NCI-H146 treated with DMSO at 0.1 percent for 48 hours (cell line): ENCODE data around the gene PKN1.
"Not testable (repeated sequence)": the region's sequence is repeated elsewhere in the genome, so short reads cannot be mapped to it uniquely, and the experiment has no call there.

Source experiments
- DNase-seq: peaks from one replicate; lab custom pipeline; 2025; ENCODE audit not compliant: unreplicated experiment; lab: John Stamatoyannopoulos, UW

Gene PKN1

DNA sequence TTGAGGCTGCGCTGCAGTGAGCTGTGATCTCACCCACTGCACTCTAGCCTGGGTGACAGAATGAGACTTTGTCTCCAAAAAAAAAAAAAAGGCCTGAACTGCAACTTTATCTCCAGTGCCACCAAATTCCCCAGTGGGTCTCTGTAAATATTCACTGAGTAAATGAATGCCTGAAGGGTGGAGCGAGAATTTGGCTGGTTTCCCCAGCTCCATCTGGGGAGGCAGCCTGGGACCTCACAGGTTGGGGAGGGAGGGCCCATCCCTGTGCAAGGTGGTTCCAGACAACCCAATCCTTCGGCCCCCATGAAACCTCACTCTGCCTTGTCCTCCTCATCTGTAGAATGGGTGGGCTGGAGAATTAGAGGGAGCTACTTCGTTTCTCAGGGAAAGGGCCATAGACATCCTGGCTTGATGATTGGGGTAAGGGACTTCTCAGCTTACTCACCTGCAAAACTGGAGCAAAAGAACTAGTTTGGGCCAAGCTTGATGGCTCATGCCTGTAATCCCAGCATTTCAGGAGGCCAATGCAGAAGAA lies 4.2 kb upstream of the PKN1 start:
- no peak for DNase-seq

DNA sequence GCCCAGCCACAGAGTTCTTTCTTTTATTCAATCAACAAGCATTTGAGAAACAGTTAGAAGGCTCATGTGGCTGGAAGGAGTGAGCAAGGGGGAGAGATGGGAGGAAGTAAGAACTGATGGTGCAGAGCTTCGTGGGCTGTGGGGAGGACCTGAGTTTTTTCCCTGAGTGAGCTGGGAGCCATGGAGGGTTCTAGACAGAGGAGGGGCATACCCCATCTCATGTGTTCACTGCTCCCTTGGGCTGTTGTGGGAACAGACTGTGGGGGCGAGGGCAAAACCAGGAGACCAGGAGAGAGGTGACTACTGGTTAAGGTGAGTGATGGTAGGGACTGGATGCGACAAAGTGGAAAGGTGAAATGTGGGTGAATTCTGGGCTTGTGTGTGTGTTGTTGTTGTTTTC lies 2.4 kb upstream of the PKN1 start:
- no peak for DNase-seq

DNA sequence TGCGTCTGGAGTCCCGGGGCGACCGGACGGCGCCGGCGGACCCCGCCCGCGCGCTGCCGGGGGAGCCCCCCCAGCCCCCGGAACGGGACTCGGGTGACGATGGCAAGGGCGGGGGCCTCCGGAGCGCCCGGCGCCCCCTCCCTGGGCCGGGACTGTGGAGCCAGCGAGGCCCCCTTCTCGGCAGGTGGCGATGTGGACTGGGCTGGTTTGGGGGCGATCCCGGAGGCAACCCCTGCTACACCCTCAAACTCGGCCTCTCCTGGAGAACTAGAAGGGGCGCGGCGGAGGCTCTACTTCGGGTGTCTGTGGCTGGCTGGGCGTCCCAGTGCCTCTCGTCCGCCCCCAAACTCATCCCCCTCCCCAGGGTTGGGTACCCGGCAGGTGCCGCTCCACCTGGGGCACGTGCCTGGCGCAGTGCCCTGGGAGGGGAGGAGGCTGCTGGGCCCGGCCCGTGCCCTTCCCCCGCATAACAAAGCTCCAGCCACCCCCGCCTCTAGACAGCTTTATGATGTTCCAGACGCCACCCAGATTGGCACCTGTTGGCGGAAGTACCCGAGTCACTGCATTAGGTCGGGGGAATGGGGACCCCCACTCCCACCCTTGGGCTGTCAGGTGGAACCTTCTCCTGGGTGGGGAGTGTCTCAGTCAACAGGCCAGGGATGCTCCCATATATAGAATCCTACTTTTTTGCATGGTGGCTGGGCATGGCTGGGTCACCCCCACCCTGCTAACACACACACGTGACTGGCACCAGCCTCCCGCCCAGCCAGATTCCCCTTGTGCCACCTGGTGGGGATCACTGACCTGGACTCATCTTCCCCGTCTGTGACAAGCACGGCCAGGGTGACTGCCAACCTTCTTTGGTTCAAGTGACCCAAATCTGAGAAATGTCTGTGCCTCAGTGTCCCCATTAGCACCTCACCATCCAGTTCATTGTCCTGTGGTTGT lies 722 bp downstream of the PKN1 start:
- DNase-seq = peak; percentile 30

DNA sequence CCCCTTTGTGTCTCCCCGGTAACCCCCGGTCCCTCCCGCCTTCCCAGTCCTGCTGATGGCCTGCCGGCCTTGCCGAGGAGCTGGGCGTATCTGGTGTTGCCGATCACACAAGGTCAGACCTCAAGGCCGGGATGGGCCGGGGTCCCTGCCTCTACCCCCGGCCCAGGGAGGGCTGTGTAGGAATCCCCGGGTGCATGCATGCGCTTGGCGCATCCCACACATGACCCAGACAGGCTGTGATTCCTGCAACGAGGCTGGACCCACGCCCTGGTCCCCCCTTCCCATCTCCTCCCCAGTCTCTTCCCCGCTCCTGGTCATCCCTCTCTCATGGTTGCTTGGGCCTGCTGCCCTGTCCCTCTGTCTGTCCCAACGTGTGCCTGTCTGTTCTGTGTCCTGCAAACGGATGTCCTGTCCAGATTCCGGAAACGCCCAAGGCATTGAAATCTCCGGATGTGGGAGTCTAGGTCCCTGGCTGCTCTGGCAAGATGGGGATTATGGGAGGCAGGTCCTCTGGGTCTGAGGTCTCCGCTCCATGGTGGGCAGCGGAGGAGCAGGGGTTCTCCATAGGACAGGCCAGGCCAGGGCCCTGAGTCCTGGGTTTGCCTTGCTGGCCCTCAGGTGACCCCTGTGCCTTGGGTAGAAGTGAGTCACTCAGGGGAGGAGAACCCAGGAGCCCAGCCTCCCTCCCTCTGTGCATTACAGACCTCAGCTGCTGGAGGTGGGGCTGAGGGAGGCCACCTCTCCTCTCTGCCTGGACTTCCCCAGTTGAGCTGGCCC lies 1.6 kb downstream of the PKN1 start:
- DNase-seq = no peak

DNA sequence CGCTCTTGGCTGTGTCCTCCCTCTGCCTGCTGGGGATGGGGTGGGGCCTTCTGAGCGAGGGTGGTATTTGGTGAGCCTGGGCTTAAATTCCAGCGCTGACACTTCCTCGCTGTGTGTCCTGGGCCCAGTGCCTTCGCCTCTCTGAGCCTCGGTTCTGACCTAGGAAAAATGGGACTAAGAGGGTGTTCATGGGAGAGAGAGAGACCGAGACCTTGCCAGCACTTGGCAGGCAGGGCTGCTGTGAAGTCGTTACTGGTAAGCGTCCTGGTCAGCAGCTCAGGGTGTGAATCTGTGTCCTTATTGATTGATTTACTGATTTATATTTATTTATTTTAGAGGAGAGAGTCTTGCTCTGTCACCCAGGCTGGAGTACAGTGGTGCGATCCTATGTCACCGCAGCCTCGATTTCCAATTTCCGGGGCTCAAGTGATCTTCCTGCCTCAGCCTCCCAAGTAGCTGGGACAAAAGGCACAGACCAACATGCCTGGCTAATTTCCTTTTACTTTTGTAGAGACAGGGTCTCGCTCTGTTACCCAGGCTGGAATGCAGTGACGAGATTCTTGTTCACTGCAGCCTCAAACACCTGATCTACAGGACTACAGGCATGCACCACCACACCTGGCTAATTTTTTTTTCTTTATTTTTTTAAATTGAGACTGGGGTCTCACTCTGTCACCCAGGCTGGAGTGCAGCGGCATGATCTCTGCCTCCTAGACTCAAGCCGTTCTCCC lies 2.4 kb downstream of the PKN1 start:
- no peak for DNase-seq

DNA sequence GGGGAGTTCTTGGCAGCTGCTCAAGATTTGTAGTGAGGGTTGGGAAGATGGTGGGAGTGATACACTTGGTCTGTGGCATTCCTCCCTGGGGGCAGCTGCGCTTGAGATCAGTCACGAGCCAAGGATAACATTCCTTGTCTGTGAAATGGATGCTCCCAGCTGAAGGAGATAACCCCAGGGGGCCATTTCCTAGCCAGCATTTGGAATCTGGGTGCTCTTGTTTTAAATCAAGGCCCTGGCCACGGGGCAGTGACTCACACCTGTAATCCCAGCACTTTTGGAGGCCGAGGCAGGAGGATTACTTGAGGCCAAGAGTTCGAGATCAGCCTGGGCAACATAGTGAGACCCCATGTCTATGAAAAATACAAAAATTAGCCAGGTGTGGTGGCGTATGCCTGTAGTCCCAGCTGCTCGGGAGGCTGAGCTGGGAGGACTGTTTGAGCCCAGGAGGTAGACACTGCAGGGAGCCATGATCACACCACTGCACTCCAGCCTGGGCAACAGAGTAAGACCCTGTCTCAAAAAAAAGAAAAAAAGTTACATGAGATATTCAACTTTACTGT lies 4.6 kb downstream of the PKN1 start:
- DNase-seq = no peak

DNA sequence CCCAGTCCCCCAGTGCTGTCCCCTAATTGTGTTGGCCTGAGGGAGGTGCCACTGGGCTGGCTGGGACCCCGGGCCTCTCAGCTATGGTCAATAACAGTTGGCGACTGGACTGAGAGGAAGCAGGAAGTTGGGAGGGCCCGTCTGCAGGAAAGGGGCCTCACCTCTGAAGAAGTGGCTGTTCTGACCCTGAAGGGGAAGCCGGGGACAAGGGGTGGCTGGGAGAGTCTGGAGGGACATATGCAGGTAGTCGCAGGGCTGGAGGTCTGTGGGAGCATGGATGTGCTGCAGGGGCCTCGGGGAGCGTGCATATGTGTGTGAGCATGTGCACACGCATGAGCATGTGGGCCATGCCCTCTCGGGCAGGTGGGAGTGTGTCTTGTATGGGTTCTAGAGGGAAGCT lies 5.9 kb downstream of the PKN1 start:
- DNase-seq = no peak

DNA sequence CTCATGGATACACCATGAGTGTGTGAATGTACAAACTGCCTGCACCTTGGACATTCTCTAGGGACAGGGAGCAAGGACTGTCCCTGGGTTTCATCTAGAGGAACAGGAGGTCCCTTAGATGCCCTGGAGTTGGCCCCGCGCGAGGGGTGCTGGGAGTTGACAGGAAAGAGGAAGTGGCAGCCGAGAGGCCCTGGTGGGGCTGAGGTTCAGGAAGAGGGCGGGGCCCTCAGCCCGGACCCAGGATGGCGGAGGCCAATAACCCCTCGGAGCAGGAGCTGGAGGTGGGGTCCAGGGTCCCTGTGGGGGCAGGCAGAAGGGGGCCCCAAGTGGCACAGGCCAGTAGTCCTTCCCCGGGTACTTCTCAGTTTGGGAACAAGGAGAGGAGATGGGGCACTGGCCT lies 6.9 kb downstream of the PKN1 start:
- DNase-seq = no peak

DNA sequence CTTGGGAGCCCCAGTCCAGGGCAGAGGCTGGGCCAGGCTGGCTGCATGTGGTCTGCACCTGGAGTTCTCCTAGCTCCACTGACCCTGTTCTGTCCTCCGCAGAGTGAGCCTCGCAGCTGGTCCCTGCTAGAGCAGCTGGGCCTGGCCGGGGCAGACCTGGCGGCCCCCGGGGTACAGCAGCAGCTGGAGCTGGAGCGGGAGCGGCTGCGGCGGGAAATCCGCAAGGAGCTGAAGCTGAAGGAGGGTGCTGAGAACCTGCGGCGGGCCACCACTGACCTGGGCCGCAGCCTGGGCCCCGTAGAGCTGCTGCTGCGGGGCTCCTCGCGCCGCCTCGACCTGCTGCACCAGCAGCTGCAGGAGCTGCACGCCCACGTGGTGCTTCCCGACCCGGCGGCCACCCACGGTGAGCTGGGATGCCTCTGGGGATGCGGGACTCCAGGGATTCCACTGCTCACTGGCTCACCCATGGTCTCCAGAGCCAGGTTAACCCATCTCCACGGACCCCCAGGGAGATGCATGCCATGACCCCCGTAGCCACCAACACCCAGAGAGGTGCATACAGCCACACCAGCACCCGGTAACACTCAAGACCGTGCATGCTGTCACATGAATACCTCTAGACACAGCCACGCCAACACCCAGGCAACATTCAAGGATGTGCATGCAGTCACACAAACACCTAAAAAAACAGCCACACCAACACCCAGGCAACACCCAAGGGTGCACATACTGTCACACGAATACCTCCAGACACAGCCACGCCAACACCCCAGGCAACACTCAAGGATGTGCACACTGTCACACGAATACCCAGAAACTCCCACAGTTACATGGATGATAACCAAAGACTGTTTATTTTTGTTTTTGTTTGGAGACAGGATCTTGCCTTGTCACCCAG lies 8.2 kb downstream of the PKN1 start:
- no peak for DNase-seq

DNA sequence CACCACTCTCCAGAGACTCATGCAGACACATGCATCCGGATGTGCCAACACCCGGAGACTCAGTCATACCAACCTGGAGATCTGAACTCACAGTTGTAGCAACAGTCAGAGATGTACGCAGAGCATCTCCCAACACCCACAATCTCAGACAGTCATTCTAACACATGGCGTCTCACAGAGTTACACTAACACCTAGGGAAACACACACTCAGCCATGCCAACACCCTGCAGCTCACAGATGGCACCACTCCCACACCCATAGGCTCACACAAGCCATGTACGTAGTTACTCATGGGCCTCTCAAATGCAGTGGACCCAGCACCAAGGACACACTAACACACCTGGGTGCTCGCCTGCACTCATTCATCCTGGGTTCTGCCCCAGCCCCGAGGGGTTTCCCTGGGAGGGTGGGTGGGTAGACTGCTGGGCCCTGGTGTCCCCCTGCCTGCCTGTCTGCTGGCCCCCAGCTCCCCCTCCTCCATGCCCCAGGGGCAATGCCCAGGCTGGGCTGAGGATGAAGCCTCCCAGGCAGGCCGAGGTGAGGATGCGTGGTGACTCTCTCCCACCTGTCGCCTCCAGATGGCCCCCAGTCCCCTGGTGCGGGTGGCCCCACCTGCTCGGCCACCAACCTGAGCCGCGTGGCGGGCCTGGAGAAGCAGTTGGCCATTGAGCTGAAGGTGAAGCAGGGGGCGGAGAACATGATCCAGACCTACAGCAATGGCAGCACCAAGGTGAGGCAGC lies 10.0 kb downstream of the PKN1 start:
- no peak for DNase-seq

DNA sequence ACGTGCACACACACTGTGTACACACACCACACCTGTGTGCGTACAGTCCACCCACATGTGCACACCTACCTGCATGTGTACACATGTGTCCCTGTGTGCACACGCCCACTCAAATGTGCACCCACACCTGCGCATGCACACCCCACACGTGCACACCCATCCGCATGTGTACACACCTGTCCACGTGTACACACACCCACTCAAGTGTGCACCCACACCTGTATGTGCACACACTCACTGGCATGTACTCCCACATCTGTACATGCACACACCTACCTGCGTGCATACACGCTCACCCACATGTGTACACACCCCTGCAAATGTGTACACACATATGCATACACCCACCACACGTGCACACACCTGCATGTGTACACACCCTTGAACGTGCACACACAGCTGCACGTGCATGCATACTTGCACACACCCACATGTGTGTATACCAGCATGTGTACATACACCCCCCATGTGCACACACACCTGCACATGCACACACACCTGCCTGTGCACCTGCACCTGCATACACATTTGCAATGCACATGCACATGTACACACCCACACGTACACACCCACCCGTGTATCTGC lies 10.6 kb downstream of the PKN1 start:
- DNase-seq = no peak

DNA sequence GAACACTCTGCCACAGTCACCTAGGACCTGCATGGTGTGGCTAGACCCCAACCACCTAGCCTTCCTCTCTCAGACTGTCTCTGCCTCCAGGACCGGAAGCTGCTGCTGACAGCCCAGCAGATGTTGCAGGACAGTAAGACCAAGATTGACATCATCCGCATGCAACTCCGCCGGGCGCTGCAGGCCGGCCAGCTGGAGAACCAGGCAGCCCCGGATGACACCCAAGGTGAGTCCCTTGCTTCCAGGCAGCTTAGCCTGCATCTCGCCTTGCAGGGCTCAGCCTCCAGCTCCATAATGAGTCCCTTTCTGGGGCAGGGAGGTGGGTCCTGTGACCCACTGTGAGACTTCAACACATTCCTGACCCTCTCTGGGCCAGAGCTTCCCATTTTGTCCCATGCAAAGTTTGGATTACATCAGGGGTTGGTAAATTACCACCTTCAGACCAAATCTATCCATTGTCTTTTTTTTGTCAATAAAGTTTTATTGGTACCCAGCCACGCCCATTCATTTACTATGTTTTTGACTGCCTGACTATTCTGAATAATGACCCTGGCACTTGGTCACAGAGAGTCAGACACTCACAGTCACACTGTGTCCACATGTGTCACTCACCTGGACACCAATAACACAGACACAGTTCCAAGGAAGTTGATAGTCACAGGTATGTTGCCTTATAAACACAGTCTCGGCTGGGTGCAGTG lies 13.4 kb downstream of the PKN1 start:
- DNase-seq = no peak

DNA sequence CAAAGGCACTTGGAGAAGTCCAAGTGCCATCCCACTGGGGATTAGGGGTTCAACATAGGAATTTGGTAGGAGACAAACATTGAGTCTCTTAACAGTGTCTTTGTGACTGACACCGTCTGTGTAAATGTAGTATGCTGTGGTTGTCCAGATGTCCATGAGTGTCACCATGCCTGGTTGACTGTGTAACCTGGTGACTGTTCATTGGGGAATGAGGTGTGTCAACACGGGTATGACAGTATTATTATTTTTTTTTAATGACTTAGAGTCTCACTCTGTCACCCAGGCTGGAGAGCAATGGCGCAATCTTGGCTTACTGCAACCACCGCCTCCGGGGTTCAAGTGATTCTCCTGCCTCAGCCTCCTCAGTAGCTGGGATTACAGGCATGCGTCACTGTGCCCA lies 16.2 kb downstream of the PKN1 start:
- DNase-seq = no peak

DNA sequence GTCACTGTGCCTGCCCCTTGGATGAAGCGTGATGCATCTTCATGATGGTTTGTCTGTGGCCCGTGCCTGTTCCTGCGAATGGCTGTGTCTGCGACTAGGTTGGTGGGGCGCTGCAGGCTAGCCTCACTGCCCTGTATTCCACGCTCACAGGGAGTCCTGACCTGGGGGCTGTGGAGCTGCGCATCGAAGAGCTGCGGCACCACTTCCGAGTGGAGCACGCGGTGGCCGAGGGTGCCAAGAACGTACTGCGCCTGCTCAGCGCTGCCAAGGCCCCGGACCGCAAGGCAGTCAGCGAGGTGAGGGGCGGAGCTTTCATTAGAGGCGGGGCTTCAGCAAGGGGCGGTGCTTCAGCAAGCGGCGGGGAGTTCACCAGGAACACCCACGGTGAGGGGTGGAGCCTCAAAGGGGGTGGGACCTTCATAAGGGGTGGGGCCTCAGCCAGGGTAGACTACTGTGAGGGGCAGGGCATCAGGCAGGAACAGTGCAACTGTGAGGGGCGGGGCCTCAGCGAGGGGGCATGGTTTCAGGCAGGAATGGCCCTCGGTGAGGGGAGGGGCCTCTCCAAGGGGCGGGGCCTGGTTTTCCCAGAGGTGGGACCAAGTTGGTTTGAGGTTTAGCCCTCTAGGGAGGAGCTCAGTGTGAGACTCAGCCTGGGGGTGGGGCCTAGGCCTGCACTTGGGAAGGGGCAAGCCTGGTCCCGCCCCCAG lies 17.2 kb downstream of the PKN1 start:
- no peak for DNase-seq

DNA sequence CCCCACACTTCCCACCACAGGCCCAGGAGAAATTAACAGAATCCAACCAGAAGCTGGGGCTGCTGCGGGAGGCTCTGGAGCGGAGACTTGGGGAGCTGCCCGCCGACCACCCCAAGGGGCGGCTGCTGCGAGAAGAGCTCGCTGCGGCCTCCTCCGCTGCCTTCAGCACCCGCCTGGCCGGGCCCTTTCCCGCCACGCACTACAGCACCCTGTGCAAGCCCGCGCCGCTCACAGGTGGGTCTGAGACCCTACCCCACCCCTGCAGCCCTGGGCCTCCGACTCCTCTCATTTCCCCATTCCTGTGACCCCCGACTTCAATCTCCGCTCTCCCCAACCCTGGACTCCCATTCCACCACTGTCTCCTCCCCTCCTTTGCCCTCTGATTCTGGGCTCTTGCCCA lies 17.8 kb downstream of the PKN1 start:
- no peak for DNase-seq

DNA sequence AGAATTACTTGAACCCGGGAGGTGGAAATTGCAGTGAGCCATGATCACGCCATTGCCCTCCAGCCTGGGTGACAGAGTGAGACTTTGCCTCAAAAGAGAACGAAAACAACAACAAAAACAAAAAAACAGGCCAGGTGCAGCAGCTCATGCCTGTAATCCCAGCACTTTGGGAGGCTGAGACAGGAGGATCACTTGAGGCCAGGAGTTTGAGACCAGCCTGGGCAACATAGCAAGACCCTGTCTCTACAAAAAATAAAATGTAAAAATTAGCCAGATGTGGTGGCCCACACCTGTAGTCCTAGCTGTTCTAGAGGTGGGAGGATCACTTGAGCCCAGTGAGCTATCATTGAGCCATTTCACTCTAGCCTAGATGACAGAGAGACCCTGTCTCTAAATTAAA lies 19.2 kb downstream of the PKN1 start:
- not testable (repeated sequence) for DNase-seq

DNA sequence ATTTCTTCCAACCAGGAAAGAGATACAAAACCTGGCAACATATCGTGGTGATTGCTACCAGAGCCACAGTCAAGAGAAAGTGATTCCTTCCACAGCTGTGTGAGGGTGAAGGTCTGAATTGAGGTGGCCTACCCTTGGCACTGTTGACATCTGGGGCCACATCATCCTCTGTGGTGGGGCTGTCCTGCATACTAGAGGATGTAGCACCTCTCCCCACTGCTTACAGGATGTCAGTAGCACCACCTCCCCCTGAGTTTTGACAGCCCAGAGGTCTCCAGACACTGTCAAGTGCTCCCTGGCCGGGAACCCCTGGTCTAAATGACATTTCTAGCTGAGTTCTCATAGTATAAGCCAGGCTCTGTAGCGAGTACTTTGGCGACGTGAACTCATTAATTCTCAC lies 26.6 kb downstream of the PKN1 start:
- DNase-seq = no peak

DNA sequence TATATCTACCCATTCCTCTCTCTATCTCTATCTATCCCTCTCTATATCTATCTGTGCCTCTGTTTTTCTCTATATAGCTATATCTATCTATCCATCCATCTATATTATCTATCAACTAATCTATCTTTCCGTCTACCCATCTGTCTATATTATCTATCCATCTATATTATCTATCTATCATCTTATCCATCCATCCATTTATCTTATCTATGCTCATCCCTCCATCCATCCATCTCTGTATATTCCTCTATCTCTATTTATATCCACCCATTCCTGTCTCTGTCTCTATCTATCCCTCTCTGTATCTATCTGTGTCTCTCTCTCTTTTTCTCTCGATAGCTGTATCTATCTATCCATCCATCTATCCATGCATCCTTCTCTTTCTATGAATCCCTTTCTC lies 27.8 kb downstream of the PKN1 start:
- DNase-seq = no peak
